HepG2 (cell line): ENCODE data around the gene IQCF5. TPM values are rescaled to one million over a fixed set of nuclear protein-coding genes. Genes with fewer than 3 reads are reported as not detected.

Experiments
- ATAC-seq: fragments of 200-7000 bp; cut with Tn5 transposase; 3 replicates; pipeline ENCODE4 v1.9.1; 2020; ENCODE audit warnings: mild to moderate bottlenecking, moderate library complexity
- BruUV-seq: library from RNA; stranded (reverse); fragments of 400-500 nt; replicated peaks from 2 replicates; lab custom pipeline; 2021; lab: Mats Ljungman, UMichigan
- CTCF ChIA-PET: fragments of 300-600 bp; formaldehyde crosslinking; extraction: SDS; loops from one replicate; lab custom pipeline; 2021; ENCODE audit warnings: low total read pairs, inconsistent platforms, low intra/inter-chr PET ratio; lab: Yijun Ruan, JAX
- POLR2A ChIA-PET: fragments of 350-600 bp; sonication (Branson Sonifier 250); formaldehyde crosslinking; loops from one replicate; lab custom pipeline; 2020; ENCODE audit warnings: antibody characterized with exemption, inconsistent platforms; lab: Yijun Ruan, JAX
- DNase-seq: peaks from one replicate; pipeline ENCODE4 v3.0.0-alpha.2; 2015; ENCODE audit warnings: low spot score
- FAIRE-seq: peaks from 3 replicates; lab custom pipeline; 2011; peaks lifted over from hg19 to GRCh38; lab: Jason Lieb, UNC
- H2AFZ ChIP-seq: one replicate; pipeline ENCODE4 v1.6.1; 2011; ENCODE audit warnings: low read length, inconsistent platforms
- H3K27ac ChIP-seq: fragments of 300-600 bp; 3 replicates; pipeline ENCODE4 v1.8.0; 2011; ENCODE audit warnings: mixed run types, mild to moderate bottlenecking, mixed read lengths, low read length, inconsistent platforms; ENCODE audit not compliant: insufficient read depth; ENCODE audit errors: extremely low read length
- H3K27me3 ChIP-seq, 2 experiments: fragments of 200-600 bp in 1 of 2; 2 replicates in 1 of 2; 3 replicates in 1 of 2; pipeline versions ENCODE4 v1.6.0 to v1.8.0; 2011; ENCODE audit warnings: low read length in 2 of 2, mild to moderate bottlenecking in 2 of 2, moderate library complexity in 2 of 2, inconsistent platforms in 1 of 2; ENCODE audit not compliant: insufficient read depth in 2 of 2, control insufficient read depth in 1 of 2
- H3K36me3 ChIP-seq, 2 experiments: fragments of 200-600 bp in 1 of 2; replicated peaks in 1 of 2; 2 replicates in 1 of 2; 3 replicates in 1 of 2; pipeline versions ENCODE4 v1.5.1 to v1.8.0; 2011; ENCODE audit warnings: low read length in 2 of 2, inconsistent platforms in 1 of 2; ENCODE audit not compliant: insufficient read depth in 2 of 2, control insufficient read depth in 1 of 2
- H3K4me1 ChIP-seq: 2 replicates; pipeline ENCODE4 v1.5.1; 2012; ENCODE audit warnings: low read length, inconsistent platforms; ENCODE audit not compliant: insufficient read depth
- H3K4me2 ChIP-seq: 2 replicates; pipeline ENCODE4 v1.6.0; 2011; ENCODE audit warnings: low read depth, low read length, inconsistent platforms
- H3K4me3 ChIP-seq, 3 experiments: fragments of 200-600 bp in 1 of 3; sonication (generic), shearing (Covaris generic) in 1 of 3; replicated peaks in 1 of 3; 2 replicates each; pipeline ENCODE4 v1.5.1; 2011 to 2016; ENCODE audit warnings: low read length in 3 of 3, inconsistent platforms in 2 of 3, low read depth in 2 of 3, mild to moderate bottlenecking in 2 of 3, control low read depth in 1 of 3, mixed read lengths in 1 of 3; ENCODE audit not compliant: insufficient read depth in 1 of 3
- H3K79me2 ChIP-seq: one replicate; pipeline ENCODE4 v1.6.1; 2011; ENCODE audit warnings: low read length, inconsistent platforms; ENCODE audit not compliant: insufficient read depth
- H3K9ac ChIP-seq: 2 replicates; pipeline ENCODE4 v1.6.0; 2011; ENCODE audit warnings: mild to moderate bottlenecking, low read depth, low read length, inconsistent platforms; ENCODE audit not compliant: insufficient read depth
- H3K9me3 ChIP-seq: 2 replicates; pipeline ENCODE4 v1.5.1; 2012; ENCODE audit warnings: mild to moderate bottlenecking, low read length
- H4K20me1 ChIP-seq: 2 replicates; pipeline ENCODE4 v1.6.0; 2011; ENCODE audit warnings: inconsistent platforms, mild to moderate bottlenecking, low read length, moderate library complexity; ENCODE audit not compliant: insufficient read depth
- CREB3 ChIP-seq: sonication (generic); formaldehyde crosslinking; IDR thresholded peaks from 2 replicates; pipeline ENCODE4 v1.5.0; 2020; ENCODE audit warnings: missing genetic modification reagents
- DMTF1 ChIP-seq: sonication (generic); formaldehyde crosslinking; IDR thresholded peaks from 2 replicates; pipeline ENCODE4 v1.4.0; 2020; ENCODE audit warnings: mild to moderate bottlenecking, missing genetic modification reagents
- ELK4 ChIP-seq: sonication (generic); formaldehyde crosslinking; IDR thresholded peaks from 2 replicates; pipeline ENCODE4 v1.9.0; 2021; ENCODE audit warnings: missing genetic modification reagents, borderline replicate concordance
- FOXA1 ChIP-seq, 2 experiments: fragments of 450-650 bp in 1 of 2; sonication (generic) in 1 of 2; formaldehyde crosslinking in 1 of 2; IDR thresholded peaks; 2 replicates each; pipeline versions ENCODE4 v1.4.0 to v1.6.1; 2016 to 2020; ENCODE audit warnings: missing genetic modification reagents in 1 of 2
- GATAD2A ChIP-seq: IDR thresholded peaks from 2 replicates; pipeline ENCODE4 v1.6.1; 2016
- KDM5A ChIP-seq: fragments of 200-600 bp; sonication (generic); IDR thresholded peaks from 2 replicates; pipeline ENCODE4 v1.7.0; 2018; ENCODE audit warnings: antibody characterized with exemption, mild to moderate bottlenecking, low read length, borderline replicate concordance
- RFXAP ChIP-seq: sonication (generic); formaldehyde crosslinking; IDR thresholded peaks from 2 replicates; pipeline ENCODE4 v1.4.0; 2020; ENCODE audit warnings: missing genetic modification reagents, borderline replicate concordance
- ZFP41 ChIP-seq: sonication (generic); formaldehyde crosslinking; IDR thresholded peaks from 2 replicates; pipeline ENCODE4 v1.4.0; 2020; ENCODE audit warnings: mild to moderate bottlenecking, missing genetic modification reagents, borderline replicate concordance
- ZNF280B ChIP-seq: sonication (generic); formaldehyde crosslinking; IDR thresholded peaks from 2 replicates; pipeline ENCODE4 v1.5.0; 2020; ENCODE audit warnings: missing genetic modification reagents, mild to moderate bottlenecking, borderline replicate concordance
- ZNF451 ChIP-seq: sonication (generic); formaldehyde crosslinking; IDR thresholded peaks from 2 replicates; pipeline ENCODE4 v1.5.0; 2020; ENCODE audit warnings: mild to moderate bottlenecking, missing genetic modification reagents
- ZNF772 ChIP-seq: sonication (generic); formaldehyde crosslinking; IDR thresholded peaks from 2 replicates; pipeline ENCODE4 v1.5.0; 2020; ENCODE audit warnings: mild to moderate bottlenecking, missing genetic modification reagents
- WGBS: methylation state at CpG from one replicate; pipeline ENCODE4 v1.1.6; 2017; ENCODE audit warnings: low lambda C conversion rate; 5-methylcytosine and 5-hydroxymethylcytosine counted together
- in situ Hi-C: cut with HindIII; loops from 2 replicates; pipeline ENCODE4 v1.10.0; 2017; ENCODE audit warnings: low pct_unique_long_range_greater_than_20kb; ENCODE audit not compliant: extremely low pct_ligation_motif_present
- intact Hi-C: fragments of 100-400 bp; cut with micrococcal nuclease; formaldehyde crosslinking; loops from one replicate; pipeline ENCODE4 v1.10.0; 2022; ENCODE audit not compliant: unreplicated experiment
- polyA plus RNA-seq, 8 experiments: library from polyadenylated mRNA; depleted of rRNA in 3 of 8; stranded (reverse) in 7 of 8; unstranded in 1 of 8; fragments of >200 nt; fragmentation: Illumina TruSeq in 4 of 8; extraction: Trizol in 4 of 8; gene quantifications; 2 replicates each; pipeline versions ENCODE4 v1.2.1 to v1.2.3, GENCODE V29; 2011 to 2016; ENCODE audit warnings: low read depth in 4 of 8, missing spikeins in 1 of 8, mixed read lengths in 1 of 8; ENCODE audit not compliant: insufficient read depth in 1 of 8
- total RNA-seq, 5 experiments: library from RNA; depleted of rRNA; stranded (reverse); fragments of >200 nt; fragmentation: Illumina TruSeq; extraction: Trizol; gene quantifications; 2 replicates each; pipeline ENCODE4 v1.2.3, GENCODE V29; 2016; ENCODE audit warnings: low read depth in 1 of 5

IQCF5 gene
- total and polyA plus RNA-seq, 2 of the 13 experiments (the other 11 are each of a cell fraction or from before 2014, with no cell fraction given): not detected

- no peak for TF ChIP-seq DMTF1 (CRISPR knock-in tag)
- no peak for TF ChIP-seq RFXAP (CRISPR knock-in tag)
- no peak for TF ChIP-seq ZFP41
- TF ChIP-seq ZNF772 (CRISPR knock-in tag): no peak
- no peak for TF ChIP-seq ZNF280B
- TF ChIP-seq FOXA1 (IDR thresholded peaks at IDR 0.05): no peak
- no peak for TF ChIP-seq FOXA1 (CRISPR knock-in tag; IDR thresholded peaks at IDR 0.05)
- no peak for TF ChIP-seq KDM5A
- no peak for TF ChIP-seq CREB3 (CRISPR knock-in tag)
- TF ChIP-seq ZNF451 (CRISPR knock-in tag): no peak
- TF ChIP-seq GATAD2A (CRISPR knock-in tag): no peak
- no peak for TF ChIP-seq ELK4 (CRISPR knock-in tag)
- TF ChIP-seq, all 625 proteins: peak for 0
- Histone ChIP-seq H3K4me2 (no peak overlapping the region), H3K4me3 (no peak overlapping the region), H4K20me1 (no peaks in the 10 kb centered on the region), H3K27me3 (peaks cover 1 to 26% of the 10 kb centered on the region in 2 experiments; a peak in 2 of 5 replicates), H2AFZ (no peak overlapping the region), H3K79me2 (no peaks in the 10 kb centered on the region), H3K36me3 (no peaks in the 10 kb centered on the region), H3K9ac (no peak overlapping the region), H3K27ac (no peak overlapping the region), H3K4me1 (no peaks in the 10 kb centered on the region), H3K9me3 (no peaks in the 10 kb centered on the region)
- in situ Hi-C loops: no loop called here
- no TSS peak for BruUV-seq
- ChIA-PET CTCF (no interaction called here), POLR2A (no interaction called here)
- FAIRE-seq (no peak), DNase-seq (no peak), ATAC-seq (no peak)
- intact Hi-C loops: no loop called here
- WGBS: 2% methylated on average over 4 of the region's 4 CpGs
Observed at GRCh38 chr3:51874889-51875288, 512 bp downstream of the IQCF5 start.
